Measurements from ENCODE around the gene PDZD7. TPM values are rescaled to one million over a fixed set of nuclear protein-coding genes. Genes with fewer than 3 reads are reported as not detected.
A peak's percentile ranks its signal among the peaks of the same experiment; 100 is the strongest.

PDZD7 gene
- total and polyA plus RNA-seq, 9 of the 15 experiments (the other 6 are each of a cell fraction or from before 2014, with no cell fraction given): 0.04 to 0.24 (median 0.08) TPM; not detected in 3

DNA sequence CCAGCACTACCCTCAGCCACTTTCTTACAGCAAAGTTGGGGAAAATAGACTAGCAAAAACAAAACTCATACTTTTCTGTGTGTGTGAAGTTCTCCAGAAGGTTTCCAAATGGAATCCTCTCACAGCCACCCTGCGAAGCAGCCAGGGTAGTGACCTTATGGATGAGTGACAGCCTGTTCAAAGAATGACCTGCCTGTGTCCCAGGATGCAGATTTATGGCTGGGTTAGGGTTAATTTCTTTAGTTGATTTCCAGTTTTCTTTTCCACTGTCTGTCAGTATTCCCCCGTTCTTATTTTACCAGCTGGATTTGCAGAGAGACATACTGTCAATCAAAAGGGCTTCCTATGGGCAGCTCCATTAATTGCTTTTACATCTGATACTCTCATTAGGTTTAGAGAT lies 64.0 kb downstream of the PDZD7 start:
- in situ Hi-C loops (cut with MboI): no loop called here
- H3K27ac ChIP-seq (ENCODE audit: extremely low read depth, low read depth, low read length): no peak overlapping the region
- no TSS peak for BruUV-seq (replicated peaks)

More for the DNA sequence above, 64.0 kb downstream of the PDZD7 start:
- FAIRE-seq: no peak
- no peak for ATAC-seq
- Histone ChIP-seq H3K4me1 (replicated peaks in 1 of 2; ENCODE audit: control insufficient read depth in 2 of 2, insufficient read depth in 2 of 2, low read length in 2 of 2) (peaks cover 12 to 14% of the 10 kb centered on the region in 2 experiments), H3K9me1 (ENCODE audit: control insufficient read depth, insufficient read depth, low read length) (no peaks in the 10 kb centered on the region), H3K9ac (ENCODE audit: insufficient read depth in 1 of 2, low read depth in 2 of 2, low read length in 2 of 2) (no peak overlapping the region), H3K27me3 (ENCODE audit: control insufficient read depth in 2 of 2, insufficient read depth in 2 of 2, low read length in 2 of 2) (no peaks in the 10 kb centered on the region), H2AFZ (ENCODE audit: low read depth, low read length) (no peak overlapping the region), H3K79me2 (ENCODE audit: control insufficient read depth, insufficient read depth, low read length) (no peaks in the 10 kb centered on the region), H3K4me3 (no peak overlapping the region), H3K36me3 (ENCODE audit: control insufficient read depth, insufficient read depth, low read length) (peaks cover 20% of the 10 kb centered on the region; the same call in 1 of the 3 replicates), H3K4me2 (ENCODE audit: insufficient read depth, low read length) (no peak overlapping the region), H3K9me3 (replicated peaks; ENCODE audit: control insufficient read depth, insufficient read depth, low read depth, low read length) (no peaks in the 10 kb centered on the region), H4K20me1 (replicated peaks; ENCODE audit: control insufficient read depth, insufficient read depth, low read length) (no peaks in the 10 kb centered on the region)
- TF ChIP-seq CREB3 (tag; conservative IDR thresholded peaks at IDR 0.05; ENCODE audit: low read depth) (no peak), PKNOX1 (IDR thresholded peaks at IDR 0.05) (peak; percentile 68)
- WGBS (ENCODE audit: insufficient coverage, low coverage, missing lambda C conversion rate): 38% methylated on average over 2 of the region's 2 CpGs
- intact Hi-C loops (cut with micrococcal nuclease): no loop called here
- DNase-seq (ENCODE audit: extremely low read depth in 1 of 4, low spot score in 3 of 4): no peak
- ChIA-PET POLR2A (interaction anchor here (1.0 to 1.3 kb wide), 2 partner anchors 10 to 15 kb away, joined by 3 to 4 read pairs; no protein-coding TSS in a partner anchor), CTCF (ENCODE audit: low intra/inter-chr PET ratio) (no interaction called here)
